HCEC 1CT (cell line): Measurements from ENCODE around the gene ITIH5.

Experiments
- DNase-seq: peaks from one replicate; pipeline ENCODE4 v3.0.0-alpha.2; 2017

The ITIH5 gene

GRCh38 chr10:7545261-7545660, 121.5 kb downstream of the ITIH5 start:
- DNase-seq: no peak

GRCh38 chr10:7544203-7544602, 122.6 kb downstream of the ITIH5 start:
- no peak for DNase-seq

GRCh38 chr10:7542189-7542914, 124.4 kb downstream of the ITIH5 start:
- DNase-seq: no peak

- DNase-seq: no peak
These were observed 125.4 kb downstream of the ITIH5 start for GRCh38 chr10:7541137-7542087.

- DNase-seq: no peak
These were observed 127.7 kb downstream of the ITIH5 start for GRCh38 chr10:7538970-7539654.

- no peak for DNase-seq
These were observed 129.6 kb downstream of the ITIH5 start for GRCh38 chr10:7537126-7537525.

DNA sequence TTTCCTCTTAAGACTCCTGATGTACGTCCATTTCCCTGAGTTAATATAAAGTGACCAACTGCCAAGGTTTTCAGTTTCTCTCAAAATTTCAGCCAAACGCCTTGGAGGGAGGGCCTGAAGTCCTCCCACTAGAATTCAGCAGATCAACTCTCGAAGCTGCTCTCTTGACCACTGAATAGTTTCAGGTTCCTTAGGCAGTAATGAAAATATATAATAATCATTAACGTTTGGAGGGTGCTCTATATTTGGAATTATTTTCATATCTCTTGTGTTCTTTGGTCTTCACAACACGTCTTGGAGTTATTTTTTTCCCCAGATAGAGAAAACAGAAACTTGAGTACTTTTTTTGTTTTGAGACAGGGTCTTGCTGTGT, 132.3 kb downstream of the ITIH5 start:
- DNase-seq: no peak

DNA sequence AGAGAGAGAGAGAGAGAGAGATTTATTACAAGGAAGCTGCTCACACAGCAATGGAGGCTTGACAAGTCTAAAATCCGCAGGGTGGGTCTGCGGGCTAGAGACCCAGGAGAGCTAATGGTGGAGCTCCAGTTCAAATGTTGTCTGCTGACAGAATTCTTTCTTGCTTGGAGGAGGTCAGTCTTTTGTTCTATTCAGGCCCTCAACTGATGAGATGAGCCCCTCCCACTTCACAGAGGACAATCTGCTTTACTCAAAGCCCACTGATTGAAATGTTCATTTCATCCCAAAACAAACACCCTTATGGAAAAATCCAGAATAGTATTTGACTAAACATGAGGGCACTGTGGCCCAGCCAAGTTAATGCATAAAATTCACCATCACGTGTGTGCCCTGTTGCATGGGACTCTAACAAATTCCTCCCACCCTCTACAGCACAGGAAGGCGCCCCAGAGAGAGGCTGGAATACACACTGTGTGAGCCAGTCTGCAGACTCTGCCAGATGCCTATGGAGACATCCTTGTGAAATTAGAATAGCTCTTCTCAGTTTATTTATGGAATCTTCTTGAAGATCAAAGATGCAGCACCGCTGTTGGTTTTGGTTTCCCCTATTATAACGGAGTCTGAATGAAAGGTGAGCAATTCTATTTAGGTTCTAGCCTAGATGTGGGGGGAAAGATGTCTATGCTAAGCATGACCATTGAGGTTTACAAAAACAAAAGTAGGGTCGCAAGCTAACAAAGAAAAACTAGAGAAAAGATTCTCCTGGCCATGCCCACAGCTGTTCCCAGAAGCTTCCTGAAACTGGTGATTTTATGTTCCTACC, 132.9 kb downstream of the ITIH5 start:
- no peak for DNase-seq

DNA sequence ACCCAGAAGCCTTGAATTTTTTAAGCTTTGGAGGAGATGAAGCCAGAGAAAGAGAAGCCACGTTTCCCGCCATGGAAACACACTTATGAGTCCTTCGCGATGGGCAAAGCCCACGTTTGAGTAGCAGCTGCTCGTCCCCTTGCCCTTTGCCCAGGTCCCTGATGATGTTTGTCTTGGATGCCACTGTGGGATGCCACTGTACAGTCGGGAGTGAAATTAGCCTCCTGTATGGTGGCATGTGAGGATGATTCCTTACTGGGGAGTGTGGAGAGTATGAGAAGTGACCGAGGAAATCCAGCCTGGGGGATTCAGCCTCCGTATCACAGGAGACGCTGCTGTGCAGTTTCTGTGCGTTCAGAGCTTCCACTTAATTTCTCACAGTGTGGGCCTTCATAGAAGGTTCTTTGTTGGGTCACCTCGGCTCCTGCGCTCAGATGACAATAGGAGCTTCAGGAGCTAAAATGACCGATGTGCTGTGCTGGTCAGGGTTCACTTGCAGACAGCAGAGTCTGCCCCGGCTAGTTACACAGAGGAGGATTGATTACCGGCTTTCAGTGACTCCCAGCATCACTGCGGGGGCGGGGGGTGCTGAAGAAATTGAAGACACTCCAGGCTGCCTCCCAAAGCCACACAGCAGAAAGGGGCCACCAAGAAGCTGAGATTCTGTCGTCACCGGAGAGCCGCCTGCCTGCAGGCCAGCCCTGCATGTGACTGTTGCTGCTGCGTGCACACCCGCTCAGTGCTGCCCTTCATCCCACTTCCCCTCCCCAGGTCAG, 133.9 kb downstream of the ITIH5 start:
- DNase-seq: no peak

GRCh38 chr10:7529638-7530037, 137.1 kb downstream of the ITIH5 start:
- DNase-seq: no peak

- no peak for DNase-seq
These were observed 139.3 kb downstream of the ITIH5 start for GRCh38 chr10:7527468-7527867.

DNA sequence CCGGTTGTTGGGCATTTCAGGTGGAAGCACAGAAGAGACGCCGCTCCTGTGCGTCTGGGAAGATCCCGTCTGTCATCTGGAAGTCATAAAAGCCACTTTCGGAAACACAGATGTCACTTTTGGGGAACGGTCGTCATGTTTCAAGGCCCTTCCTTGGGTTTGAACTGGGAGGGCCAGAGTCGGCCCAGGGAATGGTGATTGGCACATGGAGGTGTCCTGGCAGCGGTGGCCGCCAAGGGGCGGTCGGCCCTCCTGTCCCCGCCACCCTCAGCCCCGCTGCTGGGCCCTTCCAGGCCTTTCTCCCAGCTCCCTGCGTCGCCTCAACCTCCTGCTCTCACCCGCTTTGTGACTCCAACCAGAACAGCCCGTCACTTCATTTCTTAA, 140.8 kb downstream of the ITIH5 start:
- no peak for DNase-seq

DNA sequence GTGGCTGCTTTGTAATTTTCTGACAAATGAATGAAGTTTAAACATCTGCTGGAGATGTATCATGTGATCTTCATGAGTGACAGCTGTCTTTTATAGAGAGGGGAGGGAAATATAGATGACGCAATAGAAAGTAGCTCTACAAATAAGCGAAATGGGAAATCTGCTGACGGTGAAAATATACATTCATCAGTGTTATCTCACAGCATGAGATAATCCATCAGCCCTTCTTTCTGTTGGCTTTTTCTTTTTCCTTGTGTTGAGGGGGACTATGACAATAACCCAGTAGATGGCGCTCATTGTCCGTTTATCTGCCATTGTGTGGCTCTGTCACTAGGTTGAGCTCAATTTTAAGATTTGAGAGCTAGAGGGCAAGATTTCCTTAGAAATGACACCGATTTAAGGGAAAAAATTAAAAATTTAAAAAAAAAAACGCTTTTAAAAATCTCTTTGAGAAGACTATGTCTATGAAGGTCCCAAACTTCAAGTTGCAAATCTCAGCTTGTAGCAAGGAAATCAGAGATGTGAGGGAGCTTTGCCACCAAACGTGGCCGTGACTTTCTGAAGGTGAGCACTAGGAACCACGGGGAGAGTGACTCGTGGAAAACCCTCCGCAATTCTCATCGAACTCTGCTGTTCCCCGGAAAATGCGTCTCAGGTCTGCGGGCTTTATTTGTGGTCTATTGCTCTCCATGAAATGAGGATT, 141.3 kb downstream of the ITIH5 start:
- DNase-seq: peak; percentile 53

- DNase-seq: no peak
These were observed 143.1 kb downstream of the ITIH5 start for GRCh38 chr10:7523656-7524055.

GRCh38 chr10:7520507-7521485, 146.0 kb downstream of the ITIH5 start:
- DNase-seq: no peak

DNA sequence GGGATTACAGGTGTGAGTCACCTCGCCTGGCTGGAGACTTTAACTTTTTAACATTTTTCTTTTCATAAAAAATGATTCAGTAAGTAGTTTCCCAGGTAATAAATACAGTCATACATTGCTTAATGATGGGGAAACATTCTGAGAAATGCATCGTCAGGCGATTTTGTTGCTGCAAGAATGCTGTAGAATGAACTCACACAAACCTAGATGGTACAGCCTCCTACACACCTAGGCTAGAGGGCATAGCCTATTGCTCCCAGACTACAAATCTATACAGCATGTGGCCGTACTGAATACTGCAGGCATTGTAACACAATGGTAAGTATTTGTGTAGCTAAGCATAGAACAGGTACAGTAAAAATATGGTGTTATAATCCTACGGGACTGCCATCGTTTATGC, 147.4 kb downstream of the ITIH5 start:
- no peak for DNase-seq

GRCh38 chr10:7518693-7519092, 148.1 kb downstream of the ITIH5 start:
- DNase-seq: no peak

GRCh38 chr10:7515439-7515838, 151.3 kb downstream of the ITIH5 start:
- no peak for DNase-seq

DNA sequence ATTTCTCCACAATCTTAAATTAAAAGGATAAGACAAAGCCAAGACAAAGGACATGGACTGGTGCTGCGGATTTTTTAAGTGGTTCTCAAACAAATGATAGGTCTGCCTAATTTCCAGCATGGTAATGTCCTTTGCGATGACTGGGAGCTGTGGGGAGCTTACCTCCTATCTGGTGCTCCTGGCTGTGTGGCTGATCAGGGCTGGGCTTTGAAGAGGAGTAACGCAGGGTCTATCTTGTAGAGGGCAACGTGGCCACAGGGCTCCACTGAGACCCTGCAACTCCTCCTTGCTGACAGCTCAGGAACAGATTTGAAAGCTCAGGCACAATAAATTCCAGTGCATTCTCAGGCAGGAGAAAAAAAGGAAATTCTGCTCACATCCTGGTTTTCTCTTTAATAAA, 152.8 kb downstream of the ITIH5 start:
- DNase-seq: no peak

- DNase-seq: no peak
These were observed 153.3 kb downstream of the ITIH5 start for GRCh38 chr10:7513455-7513854.
